HTR-8/SVneo (cell line): Measurements from ENCODE around the gene XYLT1.
"Not testable (repeated sequence)": the region's sequence is repeated elsewhere in the genome, so short reads cannot be mapped to it uniquely, and the experiment has no call there.

ENCODE experiments used
- DNase-seq: peaks from one replicate; pipeline ENCODE4 v3.0.0; 2011; ENCODE audit warnings: low spot score, mixed read lengths; ENCODE audit not compliant: insufficient read length
- FAIRE-seq: peaks from 2 replicates; lab custom pipeline; 2011; peaks lifted over from hg19 to GRCh38; lab: Jason Lieb, UNC

XYLT1 gene

GRCh38 chr16:17491140-17491662 is 20.4 kb upstream of the XYLT1 start:
- FAIRE-seq, result no peak
- no peak for DNase-seq

GRCh38 chr16:17488506-17488905 is 17.7 kb upstream of the XYLT1 start:
- DNase-seq (no peak), FAIRE-seq (no peak)

GRCh38 chr16:17483351-17483750 is 12.6 kb upstream of the XYLT1 start:
- FAIRE-seq (no peak), DNase-seq (no peak)

GRCh38 chr16:17482341-17482740 is 11.6 kb upstream of the XYLT1 start:
- FAIRE-seq, DNase-seq: not testable (repeated sequence)

GRCh38 chr16:17481736-17482135 is 11.0 kb upstream of the XYLT1 start:
- DNase-seq (no peak), FAIRE-seq (no peak)

- not testable (repeated sequence) for DNase-seq, FAIRE-seq
Observed at GRCh38 chr16:17477260-17477545, 6.4 kb upstream of the XYLT1 start.

- FAIRE-seq, result no peak
- DNase-seq, result no peak
Observed at GRCh38 chr16:17476414-17477259, 5.9 kb upstream of the XYLT1 start.

GRCh38 chr16:17475104-17475503 is 4.3 kb upstream of the XYLT1 start:
- FAIRE-seq (no peak), DNase-seq (no peak)

- DNase-seq (no peak), FAIRE-seq (no peak)
Observed at GRCh38 chr16:17474572-17474971, 3.8 kb upstream of the XYLT1 start.

GRCh38 chr16:17474037-17474436 is 3.3 kb upstream of the XYLT1 start:
- FAIRE-seq (no peak), DNase-seq (no peak)

GRCh38 chr16:17471719-17472461 is 1.1 kb upstream of the XYLT1 start:
- no peak for FAIRE-seq
- DNase-seq, result no peak

GRCh38 chr16:17470182-17470907 is 415 bp downstream of the XYLT1 start:
- FAIRE-seq, result no peak
- no peak for DNase-seq

- DNase-seq (no peak), FAIRE-seq (no peak)
Observed at GRCh38 chr16:17469741-17470181, 999 bp downstream of the XYLT1 start.

GRCh38 chr16:17469011-17469740 is 1.6 kb downstream of the XYLT1 start:
- FAIRE-seq (no peak), DNase-seq (no peak)

GRCh38 chr16:17468611-17469010 is 2.1 kb downstream of the XYLT1 start:
- no peak for FAIRE-seq
- no peak for DNase-seq

GRCh38 chr16:17467923-17468540 is 2.7 kb downstream of the XYLT1 start:
- no peak for DNase-seq
- FAIRE-seq, result no peak

- FAIRE-seq (no peak), DNase-seq (no peak)
Observed at GRCh38 chr16:17466876-17467275, 3.9 kb downstream of the XYLT1 start.

- DNase-seq (no peak), FAIRE-seq (no peak)
Observed at GRCh38 chr16:17465460-17465859, 5.3 kb downstream of the XYLT1 start.

GRCh38 chr16:17463335-17463734 is 7.4 kb downstream of the XYLT1 start:
- FAIRE-seq, result no peak
- no peak for DNase-seq
